H1 (cell line): ENCODE measurements around the gene MMP17. TPM values are rescaled to one million over a fixed set of nuclear protein-coding genes. Genes with fewer than 3 reads are reported as not detected.

Experiments
- CTCF ChIA-PET: fragments of 300-600 bp; sonication (Branson Sonifier 250); formaldehyde crosslinking; loops from one replicate; lab custom pipeline; 2021; ENCODE audit not compliant: partially characterized antibody; lab: Charles Lee
- POLR2A ChIA-PET: fragments of 300-600 bp; sonication (Branson Sonifier 250); formaldehyde crosslinking; loops from one replicate; lab custom pipeline; 2021; ENCODE audit warnings: inconsistent platforms; ENCODE audit not compliant: partially characterized antibody; lab: Charles Lee
- DNase-seq, 2 experiments: peaks; one replicate each; pipeline versions ENCODE4 v3.0.0 to v3.0.0-alpha.2; 2010 to 2022; ENCODE audit warnings: low spot score in 2 of 2, low read depth in 1 of 2, mixed read lengths in 1 of 2
- FAIRE-seq: peaks from 2 replicates; lab custom pipeline; 2011; peaks lifted over from hg19 to GRCh38; lab: Jason Lieb, UNC
- H2AFZ ChIP-seq: 2 replicates; pipeline ENCODE4 v1.8.1; 2012; ENCODE audit warnings: low read length, inconsistent platforms
- H2AK5ac ChIP-seq: 2 replicates; pipeline ENCODE4 v1.6.1; 2013; ENCODE audit warnings: low read depth, low read length
- H2BK120ac ChIP-seq: replicated peaks from 2 replicates; pipeline ENCODE3; 2013; ENCODE audit warnings: low read depth, low read length, inconsistent platforms
- H2BK12ac ChIP-seq: 2 replicates; pipeline ENCODE4 v1.6.1; 2013; ENCODE audit warnings: low read depth, low read length
- H2BK15ac ChIP-seq: 2 replicates; pipeline ENCODE4 v1.6.1; 2013; ENCODE audit warnings: low read length
- H2BK20ac ChIP-seq: 2 replicates; pipeline ENCODE4 v1.6.1; 2013; ENCODE audit warnings: low read length
- H2BK5ac ChIP-seq: 2 replicates; pipeline ENCODE4 v1.6.1; 2013; ENCODE audit warnings: low read depth, low read length
- H3K14ac ChIP-seq: 2 replicates; pipeline ENCODE4 v1.6.1; 2013; ENCODE audit warnings: inconsistent platforms; ENCODE audit not compliant: insufficient read length
- H3K18ac ChIP-seq: 2 replicates; pipeline ENCODE4 v1.6.1; 2013; ENCODE audit warnings: low read length; ENCODE audit errors: extremely low read depth
- H3K23ac ChIP-seq: 2 replicates; pipeline ENCODE4 v1.6.1; 2013; ENCODE audit warnings: inconsistent platforms; ENCODE audit not compliant: insufficient read length
- H3K23me2 ChIP-seq: 2 replicates; pipeline ENCODE4 v1.6.1; 2013; ENCODE audit warnings: low read depth, low read length
- H3K27ac ChIP-seq: 2 replicates; pipeline ENCODE4 v1.6.1; 2011; ENCODE audit warnings: low read depth, low read length, inconsistent platforms
- H3K27me3 ChIP-seq, 4 experiments: replicated peaks in 1 of 4; 1 replicate in 1 of 4; 2 replicates in 3 of 4; pipeline versions ENCODE4 v1.6.1 to v1.8.1; 2011 to 2013; ENCODE audit warnings: low read length in 3 of 4, mild to moderate bottlenecking in 3 of 4, inconsistent platforms in 2 of 4, mixed read lengths in 2 of 4, moderate library complexity in 1 of 4; ENCODE audit not compliant: control insufficient read depth in 3 of 4, insufficient read depth in 3 of 4; ENCODE audit errors: extremely low read depth in 1 of 4
- H3K36me3 ChIP-seq, 4 experiments: 2 replicates each; pipeline versions ENCODE4 v1.6.1 to v1.8.1; 2011 to 2013; ENCODE audit warnings: mild to moderate bottlenecking in 4 of 4, low read length in 3 of 4, moderate library complexity in 2 of 4, control low read depth in 1 of 4, inconsistent platforms in 1 of 4; ENCODE audit not compliant: insufficient read depth in 4 of 4, control insufficient read depth in 2 of 4
- H3K4ac ChIP-seq: replicated peaks from 2 replicates; pipeline ENCODE3; 2013; ENCODE audit warnings: low read length, low read depth, mixed read lengths, inconsistent platforms; ENCODE audit not compliant: insufficient read length
- H3K4me1 ChIP-seq, 4 experiments: replicated peaks in 1 of 4; 1 replicate in 1 of 4; 2 replicates in 3 of 4; pipeline versions ENCODE4 v1.6.1 to v1.8.1; 2011 to 2013; ENCODE audit warnings: low read length in 3 of 4, inconsistent platforms in 2 of 4, mixed read lengths in 1 of 4; ENCODE audit not compliant: insufficient read depth in 4 of 4, control insufficient read depth in 3 of 4
- H3K4me2 ChIP-seq, 2 experiments: 2 replicates each; pipeline versions ENCODE4 v1.6.1 to v1.8.1; 2011 to 2013; ENCODE audit warnings: low read depth in 2 of 2, low read length in 2 of 2, control low read depth in 1 of 2, inconsistent platforms in 1 of 2, mild to moderate bottlenecking in 1 of 2; ENCODE audit not compliant: insufficient read depth in 1 of 2
- H3K4me3 ChIP-seq, 4 experiments: fragments of 200-600, 300-600 bp in 1 of 4; sonication (generic), shearing (Covaris generic), sonication (Bioruptor Twin) in 1 of 4; 2 replicates each; pipeline versions ENCODE4 v1.5.1 to v1.8.1; 2011 to 2016; ENCODE audit warnings: low read length in 4 of 4, low read depth in 3 of 4, control low read depth in 2 of 4, inconsistent platforms in 2 of 4, mild to moderate bottlenecking in 2 of 4, mixed read lengths in 1 of 4, moderate library complexity in 1 of 4; ENCODE audit not compliant: insufficient read depth in 2 of 4; ENCODE audit errors: extremely low read depth in 1 of 4
- H3K56ac ChIP-seq: replicated peaks from 2 replicates; pipeline ENCODE3; 2013; ENCODE audit warnings: low read depth, mild to moderate bottlenecking, mixed read lengths, low read length, inconsistent platforms; ENCODE audit not compliant: insufficient read length
- H3K79me1 ChIP-seq: 2 replicates; pipeline ENCODE4 v1.6.1; 2013; ENCODE audit warnings: low read depth, low read length, control low read depth
- H3K79me2 ChIP-seq, 2 experiments: 2 replicates each; pipeline versions ENCODE4 v1.6.1 to v1.8.1; 2012 to 2013; ENCODE audit warnings: low read length in 2 of 2, mild to moderate bottlenecking in 2 of 2, inconsistent platforms in 1 of 2; ENCODE audit not compliant: insufficient read depth in 2 of 2, control insufficient read depth in 1 of 2
- H3K9ac ChIP-seq, 4 experiments: replicated peaks in 1 of 4; 1 replicate in 1 of 4; 2 replicates in 3 of 4; pipeline versions ENCODE4 v1.6.1 to v1.8.1; 2011 to 2013; ENCODE audit warnings: low read depth in 3 of 4, low read length in 3 of 4, control low read depth in 2 of 4, mild to moderate bottlenecking in 2 of 4, moderate library complexity in 2 of 4, inconsistent platforms in 1 of 4; ENCODE audit errors: extremely low read depth in 1 of 4
- H3K9me3 ChIP-seq, 2 experiments: 2 replicates each; pipeline versions ENCODE4 v1.6.1 to v1.8.1; 2012 to 2013; ENCODE audit warnings: mild to moderate bottlenecking in 2 of 2, moderate library complexity in 2 of 2, control low read depth in 1 of 2, inconsistent platforms in 1 of 2, low read depth in 1 of 2, low read length in 1 of 2, mixed read lengths in 1 of 2; ENCODE audit not compliant: insufficient read depth in 2 of 2
- H4K20me1 ChIP-seq, 2 experiments: replicated peaks in 1 of 2; 2 replicates each; pipeline versions ENCODE3 to v1.8.1; 2011 to 2013; ENCODE audit warnings: inconsistent platforms in 2 of 2, low read length in 2 of 2, mild to moderate bottlenecking in 1 of 2; ENCODE audit not compliant: insufficient read depth in 2 of 2, control insufficient read depth in 1 of 2
- H4K5ac ChIP-seq: 2 replicates; pipeline ENCODE4 v1.6.1; 2013; ENCODE audit warnings: low read length, low read depth, mixed read lengths, inconsistent platforms; ENCODE audit not compliant: insufficient read length
- H4K8ac ChIP-seq: 2 replicates; pipeline ENCODE4 v1.8.0; 2013; ENCODE audit warnings: mild to moderate bottlenecking, moderate library complexity, low read length, inconsistent platforms; ENCODE audit not compliant: insufficient read depth; ENCODE audit errors: extremely low read depth
- H4K91ac ChIP-seq: replicated peaks from 2 replicates; pipeline ENCODE3; 2013; ENCODE audit warnings: low read length, mixed read lengths, inconsistent platforms; ENCODE audit not compliant: insufficient read length
- BCL11A ChIP-seq, 2 experiments: IDR thresholded peaks; one replicate each; pipeline ENCODE4 v1.6.1; 2011; ENCODE audit warnings: low read depth in 2 of 2, low read length in 2 of 2, mild to moderate bottlenecking in 2 of 2
- EP300 ChIP-seq, 2 experiments: IDR thresholded peaks; 1 replicate in 1 of 2; 2 replicates in 1 of 2; pipeline ENCODE4 v1.6.1; 2011 to 2012; ENCODE audit warnings: low read depth in 2 of 2, low read length in 2 of 2, mild to moderate bottlenecking in 2 of 2, borderline replicate concordance in 1 of 2, inconsistent platforms in 1 of 2, moderate library complexity in 1 of 2
- GABPA ChIP-seq: IDR thresholded peaks from 2 replicates; pipeline ENCODE4 v1.6.1; 2011; ENCODE audit warnings: mild to moderate bottlenecking, low read length, moderate library complexity, borderline replicate concordance; ENCODE audit not compliant: insufficient read depth
- HDAC2 ChIP-seq, 2 experiments: fragments of 300-600 bp in 1 of 2; sonication (generic) in 1 of 2; IDR thresholded peaks; 2 replicates each; pipeline ENCODE4 v1.6.1; 2011 to 2012; ENCODE audit warnings: low read depth in 2 of 2, low read length in 2 of 2, mild to moderate bottlenecking in 2 of 2, moderate library complexity in 2 of 2, borderline replicate concordance in 1 of 2, inconsistent platforms in 1 of 2
- NANOG ChIP-seq: IDR thresholded peaks from 2 replicates; pipeline ENCODE4 v1.6.1; 2011; ENCODE audit warnings: low read length, low read depth, mild to moderate bottlenecking, inconsistent platforms; ENCODE audit not compliant: insufficient read depth, poor library complexity, severe bottlenecking
- RBBP5 ChIP-seq: IDR thresholded peaks from 2 replicates; pipeline ENCODE4 v1.7.1; 2012; ENCODE audit warnings: low read depth, mild to moderate bottlenecking, inconsistent platforms, low read length, moderate library complexity, borderline replicate concordance
- RXRA ChIP-seq: IDR thresholded peaks from 2 replicates; pipeline ENCODE4 v1.6.1; 2011; ENCODE audit warnings: low read depth, mild to moderate bottlenecking, low read length, moderate library complexity; ENCODE audit not compliant: insufficient read depth
- SRF ChIP-seq: IDR thresholded peaks from 2 replicates; pipeline ENCODE4 v1.6.1; 2011; ENCODE audit warnings: mild to moderate bottlenecking, low read depth, low read length, moderate library complexity
- TCF12 ChIP-seq: IDR thresholded peaks from 2 replicates; pipeline ENCODE4 v1.6.1; 2011; ENCODE audit warnings: low read depth, mild to moderate bottlenecking, low read length
- TEAD4 ChIP-seq: IDR thresholded peaks from 2 replicates; pipeline ENCODE4 v1.6.1; 2012; ENCODE audit warnings: low read depth, low read length, inconsistent platforms, mixed read lengths
- ZNF274 ChIP-seq: IDR thresholded peaks from 2 replicates; pipeline ENCODE4 v1.7.0; 2012; ENCODE audit warnings: low read length, borderline replicate concordance; ENCODE audit errors: extremely low read depth
- WGBS, 2 experiments: shearing (Covaris generic) in 1 of 2; methylation state at CpG; one replicate each; pipeline versions ENCODE4 v1.1.6 to v1.1.7; 2013 to 2015; ENCODE audit warnings: low lambda C conversion rate in 2 of 2, mixed read lengths in 2 of 2, inconsistent platforms in 1 of 2, low coverage in 1 of 2, missing lambda C conversion rate in 1 of 2; ENCODE audit not compliant: insufficient replicate concordance in 2 of 2, insufficient coverage in 1 of 2, insufficient read length in 1 of 2; ENCODE audit errors: extremely low coverage in 1 of 2, missing lambda C conversion rate in 1 of 2; 5-methylcytosine and 5-hydroxymethylcytosine counted together
- polyA plus RNA-seq, 7 experiments: library from polyadenylated mRNA; depleted of rRNA in 3 of 7; stranded (reverse) in 5 of 7; unstranded in 2 of 7; fragments of >200 nt in 5 of 7; fragments of 200-250 nt in 2 of 7; gene quantifications; 1 replicate in 5 of 7; 2 replicates in 1 of 7; 4 replicates in 1 of 7; pipeline versions ENCODE4 v1.2.1 to v1.2.3, GENCODE V29; 2011 to 2013; ENCODE audit warnings: missing spikeins in 2 of 7, mixed read lengths in 2 of 7
- total RNA-seq: library from RNA; stranded (reverse); fragmentation: NEBNext Ultra II Directional; extraction: Animal tissue kit (Norgen Biotek cat#: 25700); gene quantifications from 2 replicates; pipeline ENCODE4 v1.2.1, GENCODE V29; 2021

MMP17 gene
- total and polyA plus RNA-seq, 2 of the 8 experiments (the other 6 are each of a cell fraction or from before 2014, with no cell fraction given), result 41.3 to 53.8 TPM

- H3K36me3 ChIP-seq, result peaks cover 0 to 4% (median 2%) of the 10 kb centered on the region in 4 experiments; a peak in 6 of 8 replicates
- peaks cover 0 to 2% (median 0%) of the 10 kb centered on the region in 4 experiments; a peak in 1 of 7 replicates for H3K4me1 ChIP-seq
- no peak overlapping the region for H4K5ac ChIP-seq
- no peaks in the 10 kb centered on the region for H3K23me2 ChIP-seq
- CTCF ChIA-PET, result interaction anchor here (0.6 to 1.5 kb wide), 4 partner anchors 9 to 931 kb away, joined by 3 to 5 read pairs (median 4); no protein-coding TSS in a partner anchor
- no peak overlapping the region for H4K91ac ChIP-seq
- DNase-seq (no peak), FAIRE-seq (no peak)
- H3K23ac ChIP-seq, result no peak overlapping the region
- H2BK20ac ChIP-seq, result no peak overlapping the region
- no peaks in the 10 kb centered on the region; a peak in 1 of 4 replicates for H3K9me3 ChIP-seq
- H3K4me3 ChIP-seq, result no peak overlapping the region
- no peak overlapping the region for H3K56ac ChIP-seq
- H3K4me2 ChIP-seq, result no peak overlapping the region
- H3K9ac ChIP-seq, result no peak overlapping the region
- H3K4ac ChIP-seq, result no peak overlapping the region
- H2BK12ac ChIP-seq, result no peak overlapping the region
- no peak overlapping the region for H2AFZ ChIP-seq
- H3K79me1 ChIP-seq, result no peaks in the 10 kb centered on the region
- no peaks in the 10 kb centered on the region for H3K79me2 ChIP-seq
- peak overlapping the region; percentile 10; the same call in 1 of the 2 replicates for H2BK5ac ChIP-seq
- H3K27ac ChIP-seq, result no peak overlapping the region
- no peak overlapping the region for H2BK120ac ChIP-seq
- 83% methylated on average over 11 of the region's 11 CpGs; no CpG with 5 or more reads in 1 of the 2 experiments for WGBS, 2 experiments
- POLR2A ChIA-PET, result no interaction called here
- H4K8ac ChIP-seq, result peak overlapping the region; percentile 9; the same call in 1 of the 2 replicates
- H3K14ac ChIP-seq, result no peak overlapping the region
- 0 out of 2 replicates have a peak overlapping the region, but pooled peaks have one; percentile 65 for H2AK5ac ChIP-seq
- peak overlapping the region; percentile 64; the same call in 1 of the 2 replicates for H3K18ac ChIP-seq
- no peaks in the 10 kb centered on the region for H4K20me1 ChIP-seq
- H2BK15ac ChIP-seq, result 0 out of 2 replicates have a peak overlapping the region, but pooled peaks have one; percentile 12
- TF ChIP-seq NANOG (no peak), BCL11A (IDR thresholded peaks at IDR 0.05; ENCODE audit: low read depth in 2 of 2, low read length in 2 of 2) (no peak), ZNF274 (no peak), EP300 (IDR thresholded peaks at IDR 0.05; ENCODE audit: borderline replicate concordance in 1 of 2, low read depth in 2 of 2, low read length in 2 of 2) (no peak), RXRA (no peak), TEAD4 (no peak), RBBP5 (no peak), SRF (no peak), TCF12 (no peak), HDAC2 (IDR thresholded peaks at IDR 0.05; ENCODE audit: borderline replicate concordance in 1 of 2, low read depth in 2 of 2, low read length in 2 of 2) (no peak), GABPA (no peak)
- TF ChIP-seq, all 59 proteins: peak for 0
- H3K27me3 ChIP-seq, result no peaks in the 10 kb centered on the region
Measured at GRCh38 chr12:131803961-131804521, 24.2 kb upstream of the MMP17 start.
